ENCODE data around the gene SGSM1. TPM values are rescaled to one million over a fixed set of nuclear protein-coding genes. Genes with fewer than 3 reads are reported as not detected.

Gene SGSM1
- total and polyA plus RNA-seq, 2 of the 4 experiments (the other 2 are of a cell fraction), result not detected

DNA sequence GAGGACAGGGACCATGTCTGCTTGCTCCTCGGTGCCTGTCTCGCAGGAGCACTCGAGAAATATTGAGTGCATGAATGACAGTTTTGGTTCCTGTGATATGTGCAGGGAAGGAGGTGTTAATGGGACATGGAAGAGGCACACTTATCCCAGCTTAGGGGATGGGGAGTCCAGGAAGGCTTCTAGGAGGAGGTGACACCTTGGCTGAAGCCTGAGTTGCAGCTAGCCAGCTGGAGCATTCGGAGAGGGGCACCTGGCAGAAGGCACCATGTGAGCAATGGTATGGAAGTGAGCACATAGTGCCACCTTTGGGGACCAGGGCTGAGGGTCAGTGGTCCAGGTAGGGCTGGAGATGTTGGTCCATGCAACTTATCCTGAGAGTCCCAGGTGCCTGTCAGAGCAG, 18.9 kb downstream of the SGSM1 start:
- no peaks in the 10 kb centered on the region for H4K20me1 ChIP-seq (ENCODE audit: insufficient read depth, low read length)
- ChIA-PET POLR2A (ENCODE audit: unreplicated experiment) (no interaction called here), CTCF (no interaction called here)
- H3K14ac ChIP-seq (replicated peaks; ENCODE audit: low read depth, low read length), result no peak overlapping the region
- no peaks in the 10 kb centered on the region for H3K36me3 ChIP-seq (ENCODE audit: control insufficient read depth, insufficient read depth, low read length)
- no peaks in the 10 kb centered on the region for H3K9me1 ChIP-seq (ENCODE audit: insufficient read depth, low read length)
- H3K4me1 ChIP-seq (ENCODE audit: control insufficient read depth, insufficient read depth, low read length), result no peaks in the 10 kb centered on the region
- no peak overlapping the region for H3K56ac ChIP-seq (ENCODE audit: extremely low read depth, insufficient read depth, low read length)
- H4K5ac ChIP-seq (ENCODE audit: low read depth, low read length), result no peak overlapping the region
- dilution Hi-C loops (cut with HindIII; ENCODE audit: low sequenced_read_pairs, unreplicated experiment) (no loop called here), intact Hi-C loops (cut with micrococcal nuclease) (no loop called here), in situ Hi-C loops (cut with MboI; ENCODE audit: low sequenced_read_pairs) (no loop called here)
- no peak overlapping the region for H2BK20ac ChIP-seq (ENCODE audit: low read depth, low read length)
- H3K9me3 ChIP-seq (ENCODE audit: control insufficient read depth, insufficient read depth, low read length), result no peaks in the 10 kb centered on the region
- no peak overlapping the region for H3K4ac ChIP-seq (ENCODE audit: low read depth, low read length)
- H3K27me3 ChIP-seq (ENCODE audit: control insufficient read depth, insufficient read depth, low read length), result peaks cover 2% of the 10 kb centered on the region; the same call in 1 of the 2 replicates
- no peaks in the 10 kb centered on the region for H3K79me1 ChIP-seq (ENCODE audit: low read depth in 1 of 2, low read length in 2 of 2)
- TF ChIP-seq RCOR1 (IDR thresholded peaks at IDR 0.05; ENCODE audit: insufficient replicate concordance, low read length) (no peak), MAZ (IDR thresholded peaks at IDR 0.05; ENCODE audit: borderline replicate concordance, low read depth, low read length) (no peak), MAFK (IDR thresholded peaks at IDR 0.05; ENCODE audit: low read depth, low read length) (no peak)
- WGBS, 2 experiments (ENCODE audit: extremely low coverage in 2 of 2, insufficient read length in 1 of 2), result 33% methylated on average over 3 of the region's 4 CpGs; no CpG with 5 or more reads in 1 of the 2 experiments
- no peak overlapping the region for H2AK9ac ChIP-seq (replicated peaks; ENCODE audit: low read depth, low read length, poor library complexity)
- no peak overlapping the region for H3K4me3 ChIP-seq (ENCODE audit: insufficient read depth, low read depth, low read length)
- H4K8ac ChIP-seq (ENCODE audit: low read depth in 2 of 2, low read length in 2 of 2), result no peak overlapping the region
- no peak overlapping the region for H3K27ac ChIP-seq (ENCODE audit: insufficient read depth, low read length)
- H3K18ac ChIP-seq (ENCODE audit: low read depth, low read length), result no peak overlapping the region
- H3K4me2 ChIP-seq (ENCODE audit: low read depth, low read length), result no peak overlapping the region
- DNase-seq (no peak), ATAC-seq (ENCODE audit: low read depth) (no peak)
- H3K23ac ChIP-seq (ENCODE audit: low read depth, low read length), result no peak overlapping the region
- H2BK5ac ChIP-seq (ENCODE audit: low read depth, low read length, poor library complexity, severe bottlenecking), result no peak overlapping the region
- no peak overlapping the region for H3K9ac ChIP-seq (ENCODE audit: low read depth, low read length)
- no peak overlapping the region for H2AK5ac ChIP-seq (ENCODE audit: low read depth, low read length)
- H2BK120ac ChIP-seq (ENCODE audit: low read depth, low read length), result no peak overlapping the region
- H4K91ac ChIP-seq (ENCODE audit: insufficient read depth, low read depth, low read length), result no peak overlapping the region
- no TSS peak for BruUV-seq (replicated peaks)
- no peak overlapping the region for H2BK15ac ChIP-seq (ENCODE audit: low read depth, low read length)
- H2AFZ ChIP-seq (replicated peaks; ENCODE audit: low read length, poor library complexity), result no peak overlapping the region

All from IMR-90 (cell line).